Measurements from ENCODE around the gene ZSWIM3. TPM values are rescaled to one million over a fixed set of nuclear protein-coding genes. Genes with fewer than 3 reads are reported as not detected.
A peak's percentile ranks its signal among the peaks of the same experiment; 100 is the strongest.
"Not testable (repeated sequence)": the region's sequence is repeated elsewhere in the genome, so short reads cannot be mapped to it uniquely, and the experiment has no call there.

Gene ZSWIM3
- total RNA-seq, 1 experiment from 2014 or later = 4.9 TPM

- DNase-seq (ENCODE audit: low spot score) = no peak
- in situ Hi-C loops (cut with HindIII; ENCODE audit: low sequenced_read_pairs) = no loop called here
Observed at GRCh38 chr20:45883100-45883469, 25.7 kb downstream of the ZSWIM3 start.

GRCh38 chr20:45886590-45887345 is 29.4 kb downstream of the ZSWIM3 start:
- in situ Hi-C loops (cut with HindIII; ENCODE audit: low sequenced_read_pairs) = no loop called here
- DNase-seq (ENCODE audit: low spot score) = no peak

- in situ Hi-C loops (cut with HindIII; ENCODE audit: low sequenced_read_pairs) = no loop called here
- DNase-seq (ENCODE audit: low spot score) = no peak
Observed at GRCh38 chr20:45887346-45887715, 29.9 kb downstream of the ZSWIM3 start, which contains the start of gene SPATA25. Gene SPATA25 (minus strand): TSS chr20:45887622. CDS start chr20:45887590, 32 bp downstream.

- in situ Hi-C loops (cut with HindIII; ENCODE audit: low sequenced_read_pairs) = no loop called here
- DNase-seq (ENCODE audit: low spot score) = no peak
Observed at GRCh38 chr20:45888681-45889080, 31.3 kb downstream of the ZSWIM3 start.

- DNase-seq (ENCODE audit: low spot score) = peak; percentile 89
- in situ Hi-C loops (cut with HindIII; ENCODE audit: low sequenced_read_pairs) = loop anchor here (5.0 kb wide), 1 partner anchor 52 kb away; no protein-coding TSS in a partner anchor
Observed at GRCh38 chr20:45890077-45890984, 32.9 kb downstream of the ZSWIM3 start.

- peak; percentile 91 for DNase-seq (ENCODE audit: low spot score)
- in situ Hi-C loops (cut with HindIII; ENCODE audit: low sequenced_read_pairs) = loop anchor here (5.0 kb wide), 1 partner anchor 51 kb away; no protein-coding TSS in a partner anchor
Observed at GRCh38 chr20:45890985-45891983, 33.9 kb downstream of the ZSWIM3 start, which contains the start of the genes CTSA and NEURL2. Gene CTSA (plus strand): TSS chr20:45891335. CDS start chr20:45891569, 234 bp downstream. Gene NEURL2 (minus strand): TSS chr20:45891208. CDS start chr20:45890991, 217 bp downstream.

DNA sequence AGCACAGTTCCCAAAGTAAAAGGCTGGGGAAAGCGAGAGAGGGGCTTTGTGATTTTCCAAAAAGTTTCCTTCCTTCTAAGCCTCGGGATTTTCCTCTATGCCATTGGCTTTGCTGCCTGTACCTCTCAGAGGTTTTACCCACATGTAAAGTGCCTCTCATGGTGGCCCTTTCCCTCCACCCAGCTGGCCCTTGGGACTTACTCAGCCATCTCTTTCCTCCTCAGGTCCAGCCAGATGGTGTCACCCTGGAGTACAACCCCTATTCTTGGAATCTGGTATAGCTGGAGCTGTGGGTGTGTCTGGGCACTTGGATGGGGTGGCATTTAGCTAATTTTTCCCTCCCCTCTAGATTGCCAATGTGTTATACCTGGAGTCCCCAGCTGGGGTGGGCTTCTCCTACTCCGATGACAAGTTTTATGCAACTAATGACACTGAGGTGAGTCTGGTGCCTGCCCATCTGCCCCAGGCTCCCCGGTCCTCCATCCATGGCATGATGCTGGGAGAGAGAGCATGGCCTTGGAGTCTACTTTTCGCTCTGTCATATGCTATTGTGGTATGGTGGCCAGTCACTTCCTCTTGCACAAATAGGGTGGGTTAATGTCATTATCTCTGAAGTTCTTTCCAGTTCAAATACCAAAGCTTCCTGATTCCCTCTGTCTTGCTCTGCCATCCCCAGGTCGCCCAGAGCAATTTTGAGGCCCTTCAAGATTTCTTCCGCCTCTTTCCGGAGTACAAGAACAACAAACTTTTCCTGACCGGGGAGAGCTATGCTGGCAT is 34.8 kb downstream of the ZSWIM3 start:
- peak; percentile 35 for DNase-seq (ENCODE audit: low spot score)
- in situ Hi-C loops (cut with HindIII; ENCODE audit: low sequenced_read_pairs) = loop anchor here (5.0 kb wide), 1 partner anchor 50 kb away; no protein-coding TSS in a partner anchor

- in situ Hi-C loops (cut with HindIII; ENCODE audit: low sequenced_read_pairs) = loop anchor here (5.0 kb wide), 1 partner anchor 49 kb away; no protein-coding TSS in a partner anchor
- DNase-seq (ENCODE audit: low spot score) = no peak
Observed at GRCh38 chr20:45892828-45893500, 35.5 kb downstream of the ZSWIM3 start.

- in situ Hi-C loops (cut with HindIII; ENCODE audit: low sequenced_read_pairs) = loop anchor here (5.0 kb wide), 1 partner anchor 48 kb away; no protein-coding TSS in a partner anchor
- DNase-seq (ENCODE audit: low spot score) = no peak
Observed at GRCh38 chr20:45893831-45894230, 36.4 kb downstream of the ZSWIM3 start.

DNA sequence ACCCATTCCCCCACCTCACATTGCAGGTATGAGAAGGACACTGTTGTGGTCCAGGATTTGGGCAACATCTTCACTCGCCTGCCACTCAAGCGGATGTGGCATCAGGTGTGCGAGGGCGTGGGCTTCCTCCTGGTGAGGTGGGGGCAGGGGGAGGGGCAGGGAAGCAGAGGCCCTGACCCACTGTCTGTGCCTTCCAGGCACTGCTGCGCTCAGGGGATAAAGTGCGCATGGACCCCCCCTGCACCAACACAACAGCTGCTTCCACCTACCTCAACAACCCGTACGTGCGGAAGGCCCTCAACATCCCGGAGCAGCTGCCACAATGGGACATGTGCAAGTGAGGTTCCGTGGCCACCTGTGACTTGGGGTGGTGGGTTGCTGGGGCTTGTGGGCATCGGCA is 37.4 kb downstream of the ZSWIM3 start:
- DNase-seq (ENCODE audit: low spot score) = no peak
- in situ Hi-C loops (cut with HindIII; ENCODE audit: low sequenced_read_pairs) = loop anchor here (5.0 kb wide), 1 partner anchor 48 kb away; no protein-coding TSS in a partner anchor

GRCh38 chr20:45896641-45897161 is 39.3 kb downstream of the ZSWIM3 start:
- in situ Hi-C loops (cut with HindIII; ENCODE audit: low sequenced_read_pairs) = no loop called here

GRCh38 chr20:45897289-45897688 is 39.9 kb downstream of the ZSWIM3 start:
- in situ Hi-C loops (cut with HindIII; ENCODE audit: low sequenced_read_pairs) = no loop called here
- DNase-seq (ENCODE audit: low spot score) = no peak

More at GRCh38 chr20:45896641-45897161, 39.3 kb downstream of the ZSWIM3 start:
- DNase-seq (ENCODE audit: low spot score) = no peak

GRCh38 chr20:45897692-45898091 is 40.3 kb downstream of the ZSWIM3 start:
- in situ Hi-C loops (cut with HindIII; ENCODE audit: low sequenced_read_pairs) = no loop called here
- no peak for DNase-seq (ENCODE audit: low spot score)

- in situ Hi-C loops (cut with HindIII; ENCODE audit: low sequenced_read_pairs) = no loop called here
- no peak for DNase-seq (ENCODE audit: low spot score)
Observed at GRCh38 chr20:45898285-45898684, 40.9 kb downstream of the ZSWIM3 start.

DNA sequence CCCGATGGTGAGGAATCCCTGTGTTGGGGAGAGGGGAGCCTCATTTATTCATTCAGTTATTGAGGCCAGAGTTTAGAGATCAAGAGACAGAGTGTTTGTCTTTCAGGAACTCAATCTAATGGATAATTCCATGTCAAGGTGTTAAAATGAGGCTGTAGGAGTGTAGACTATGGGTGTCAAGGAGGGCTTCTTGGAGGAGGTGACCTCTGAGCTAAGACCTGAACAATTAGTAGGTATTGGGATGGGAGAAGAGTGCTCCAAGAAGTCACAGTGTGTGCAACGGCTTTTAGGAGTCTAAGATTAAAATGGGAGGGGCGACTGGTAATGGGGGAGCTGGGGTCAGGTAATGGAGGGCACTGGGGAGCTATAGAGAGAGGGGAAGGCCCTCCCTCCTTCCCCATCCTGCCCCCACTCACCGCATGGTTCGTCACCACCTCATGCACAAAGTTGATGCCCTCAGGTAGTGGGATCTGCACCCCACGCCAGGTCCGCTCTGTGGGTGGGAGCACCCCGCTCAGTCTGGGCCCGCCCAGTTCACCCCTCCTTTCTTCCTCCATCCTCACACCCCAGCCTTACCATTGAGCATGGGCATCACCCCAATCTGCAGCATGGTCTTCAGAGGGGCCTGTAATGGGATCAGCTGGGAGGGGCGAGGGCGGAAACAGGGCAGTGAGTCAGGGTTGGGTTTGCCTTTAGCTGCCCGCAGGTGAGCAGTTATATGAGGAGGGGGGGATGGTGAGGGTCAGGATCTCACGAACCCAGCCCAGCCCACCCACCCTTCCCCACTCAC is 41.8 kb downstream of the ZSWIM3 start:
- in situ Hi-C loops (cut with HindIII; ENCODE audit: low sequenced_read_pairs) = no loop called here

DNA sequence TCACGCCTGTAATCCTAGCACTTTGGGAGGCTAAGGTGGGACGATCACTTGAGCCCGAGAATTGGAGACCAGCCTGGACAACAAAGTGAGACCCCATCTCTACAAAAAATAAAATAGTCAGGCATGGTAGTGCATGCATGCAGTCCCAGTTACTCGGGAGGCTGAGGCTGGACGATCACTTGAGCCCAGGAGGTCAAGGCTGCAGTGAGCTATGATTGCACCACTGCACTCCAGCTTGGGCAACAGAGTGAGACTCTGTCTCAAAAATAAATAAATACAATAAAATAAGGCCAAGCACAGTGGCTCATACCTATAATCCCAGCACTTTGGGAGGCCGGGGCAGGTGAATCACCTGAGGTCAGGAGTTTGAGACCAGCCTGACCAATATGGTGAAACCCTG is 43.9 kb downstream of the ZSWIM3 start:
- DNase-seq (ENCODE audit: low spot score); in situ Hi-C loops (cut with HindIII; ENCODE audit: low sequenced_read_pairs): not testable (repeated sequence)

More for the DNA sequence above, 41.8 kb downstream of the ZSWIM3 start:
- DNase-seq (ENCODE audit: low spot score) = no peak

Data from G401 (cell line).